IMR-90 (cell line): ENCODE data around the gene CMPK2. TPM values are rescaled to one million over a fixed set of nuclear protein-coding genes. Genes with fewer than 3 reads are reported as not detected.

Source experiments
- ATAC-seq: fragments of 200-7000 bp; cut with Tn5 transposase; 2 replicates; pipeline ENCODE4 v1.9.1; 2020; ENCODE audit warnings: low read depth, mild to moderate bottlenecking, moderate library complexity
- BruUV-seq: library from RNA; stranded (reverse); fragments of 400-500 nt; replicated peaks from 2 replicates; lab custom pipeline; 2021; lab: Mats Ljungman, UMichigan
- CTCF ChIA-PET: fragments of 300-600 bp; formaldehyde crosslinking; extraction: SDS; loops from one replicate; lab custom pipeline; 2021; ENCODE audit warnings: antibody characterized with exemption; lab: Yijun Ruan, JAX
- POLR2A ChIA-PET: fragments of 300-600 bp; sonication (Branson Sonifier 250); formaldehyde crosslinking; loops from one replicate; lab custom pipeline; 2022; ENCODE audit warnings: antibody characterized with exemption; ENCODE audit not compliant: unreplicated experiment; lab: Charles Lee
- DNase-seq: peaks from one replicate; pipeline ENCODE4 v3.0.0; 2013
- H2AFZ ChIP-seq: replicated peaks from 2 replicates; pipeline ENCODE3; 2013; ENCODE audit warnings: low read length, mild to moderate bottlenecking; ENCODE audit not compliant: poor library complexity
- H2AK5ac ChIP-seq: 2 replicates; pipeline ENCODE4 v1.6.1; 2013; ENCODE audit warnings: low read depth, low read length, inconsistent platforms
- H2AK9ac ChIP-seq: replicated peaks from 2 replicates; pipeline ENCODE3; 2013; ENCODE audit warnings: mild to moderate bottlenecking, low read depth, low read length, moderate library complexity; ENCODE audit not compliant: poor library complexity
- H2BK120ac ChIP-seq: 2 replicates; pipeline ENCODE4 v1.6.1; 2013; ENCODE audit warnings: low read depth, low read length, inconsistent platforms
- H2BK15ac ChIP-seq: 3 replicates; pipeline ENCODE4 v1.6.1; 2013; ENCODE audit warnings: low read depth, low read length, inconsistent platforms
- H2BK20ac ChIP-seq: 2 replicates; pipeline ENCODE4 v1.6.1; 2013; ENCODE audit warnings: low read depth, mild to moderate bottlenecking, inconsistent platforms, low read length, moderate library complexity
- H2BK5ac ChIP-seq: 2 replicates; pipeline ENCODE4 v1.6.1; 2013; ENCODE audit warnings: mild to moderate bottlenecking, low read depth, low read length, inconsistent platforms; ENCODE audit not compliant: poor library complexity, severe bottlenecking
- H3K14ac ChIP-seq: replicated peaks from 2 replicates; pipeline ENCODE4 v1.6.1; 2013; ENCODE audit warnings: low read depth, low read length, inconsistent platforms
- H3K18ac ChIP-seq: 2 replicates; pipeline ENCODE4 v1.6.1; 2013; ENCODE audit warnings: low read depth, low read length, control low read depth
- H3K23ac ChIP-seq: 2 replicates; pipeline ENCODE4 v1.6.1; 2013; ENCODE audit warnings: low read depth, low read length, inconsistent platforms
- H3K27ac ChIP-seq: 2 replicates; pipeline ENCODE4 v1.5.1; 2013; ENCODE audit warnings: mild to moderate bottlenecking, control low read depth, low read length; ENCODE audit not compliant: insufficient read depth
- H3K27me3 ChIP-seq: 2 replicates; pipeline ENCODE4 v1.6.1; 2013; ENCODE audit warnings: low read length; ENCODE audit not compliant: control insufficient read depth, insufficient read depth
- H3K36me3 ChIP-seq: 2 replicates; pipeline ENCODE4 v1.6.1; 2013; ENCODE audit warnings: low read length, mixed read lengths; ENCODE audit not compliant: control insufficient read depth, insufficient read depth
- H3K4ac ChIP-seq: 2 replicates; pipeline ENCODE4 v1.6.1; 2013; ENCODE audit warnings: low read depth, low read length, inconsistent platforms
- H3K4me1 ChIP-seq: 2 replicates; pipeline ENCODE4 v1.6.1; 2013; ENCODE audit warnings: low read length, mixed read lengths; ENCODE audit not compliant: control insufficient read depth, insufficient read depth
- H3K4me2 ChIP-seq: 2 replicates; pipeline ENCODE4 v1.6.1; 2013; ENCODE audit warnings: low read depth, mild to moderate bottlenecking, control low read depth, low read length, moderate library complexity
- H3K4me3 ChIP-seq: 2 replicates; pipeline ENCODE4 v1.5.1; 2013; ENCODE audit warnings: low read depth, mild to moderate bottlenecking, control low read depth, low read length, moderate library complexity; ENCODE audit not compliant: insufficient read depth
- H3K56ac ChIP-seq: 2 replicates; pipeline ENCODE4 v1.6.1; 2013; ENCODE audit warnings: low read length, inconsistent platforms; ENCODE audit not compliant: insufficient read depth; ENCODE audit errors: extremely low read depth
- H3K79me1 ChIP-seq, 2 experiments: 2 replicates each; pipeline ENCODE4 v1.6.1; 2013; ENCODE audit warnings: low read length in 2 of 2, inconsistent platforms in 1 of 2, low read depth in 1 of 2
- H3K9ac ChIP-seq: 2 replicates; pipeline ENCODE4 v1.6.1; 2013; ENCODE audit warnings: low read depth, low read length, control low read depth
- H3K9me1 ChIP-seq: 2 replicates; pipeline ENCODE4 v1.6.1; 2013; ENCODE audit warnings: low read length, inconsistent platforms; ENCODE audit not compliant: insufficient read depth
- H3K9me3 ChIP-seq: 2 replicates; pipeline ENCODE4 v1.6.1; 2013; ENCODE audit warnings: low read length; ENCODE audit not compliant: control insufficient read depth, insufficient read depth
- H4K20me1 ChIP-seq: 2 replicates; pipeline ENCODE4 v1.6.1; 2013; ENCODE audit warnings: low read length, inconsistent platforms; ENCODE audit not compliant: insufficient read depth
- H4K5ac ChIP-seq: 2 replicates; pipeline ENCODE4 v1.6.1; 2013; ENCODE audit warnings: mild to moderate bottlenecking, low read depth, low read length, control low read depth
- H4K8ac ChIP-seq, 2 experiments: 2 replicates each; pipeline ENCODE4 v1.6.1; 2013; ENCODE audit warnings: low read depth in 2 of 2, low read length in 2 of 2, control low read depth in 1 of 2, inconsistent platforms in 1 of 2
- H4K91ac ChIP-seq: 2 replicates; pipeline ENCODE4 v1.6.1; 2013; ENCODE audit warnings: low read depth, low read length, inconsistent platforms; ENCODE audit not compliant: insufficient read depth
- BHLHE40 ChIP-seq: fragments of 150-350 bp; IDR thresholded peaks from 2 replicates; pipeline ENCODE4 v1.6.1; 2016; ENCODE audit warnings: mild to moderate bottlenecking, low read depth, low read length
- CEBPB ChIP-seq: IDR thresholded peaks from 2 replicates; pipeline ENCODE4 v1.6.1; 2012; ENCODE audit warnings: low read depth, low read length, improper control_type of control experiment
- CHD1 ChIP-seq: IDR thresholded peaks from 2 replicates; pipeline ENCODE4 v1.6.1; 2012; ENCODE audit warnings: low read depth, low read length, improper control_type of control experiment
- CTCF ChIP-seq: conservative IDR thresholded peaks from 2 replicates; pipeline ENCODE4 v1.5.1; 2012; ENCODE audit warnings: mild to moderate bottlenecking, low read depth, low read length, improper control_type of control experiment
- ELK1 ChIP-seq: fragments of 150-350 bp; IDR thresholded peaks from 2 replicates; pipeline ENCODE4 v1.6.1; 2016; ENCODE audit warnings: low read depth, mild to moderate bottlenecking, low read length, moderate library complexity, borderline replicate concordance
- FOS ChIP-seq: fragments of 150-350 bp; IDR thresholded peaks from 2 replicates; pipeline ENCODE4 v1.6.1; 2016; ENCODE audit warnings: low read depth, low read length
- MAFK ChIP-seq: IDR thresholded peaks from 2 replicates; pipeline ENCODE4 v1.6.1; 2012; ENCODE audit warnings: low read depth, low read length, improper control_type of control experiment
- MAZ ChIP-seq: IDR thresholded peaks from 2 replicates; pipeline ENCODE4 v1.6.1; 2012; ENCODE audit warnings: low read depth, mild to moderate bottlenecking, low read length, improper control_type of control experiment, moderate library complexity, borderline replicate concordance
- MXI1 ChIP-seq: IDR thresholded peaks from 2 replicates; pipeline ENCODE4 v1.6.1; 2012; ENCODE audit warnings: low read depth, mild to moderate bottlenecking, low read length, moderate library complexity, borderline replicate concordance
- NFE2L2 ChIP-seq: fragments of 150-350 bp; IDR thresholded peaks from 2 replicates; pipeline ENCODE4 v1.6.1; 2016; ENCODE audit warnings: low read depth, mild to moderate bottlenecking, low read length
- POLR2A ChIP-seq: IDR thresholded peaks from 2 replicates; pipeline ENCODE4 v1.6.1; 2012; ENCODE audit warnings: mild to moderate bottlenecking, low read depth, low read length
- RAD21 ChIP-seq: IDR thresholded peaks from 2 replicates; pipeline ENCODE4 v1.6.1; 2012; ENCODE audit warnings: low read length, improper control_type of control experiment
- RCOR1 ChIP-seq: IDR thresholded peaks from 2 replicates; pipeline ENCODE4 v1.6.1; 2012; ENCODE audit warnings: mild to moderate bottlenecking, low read length, improper control_type of control experiment; ENCODE audit not compliant: insufficient replicate concordance
- RFX5 ChIP-seq: IDR thresholded peaks from 2 replicates; pipeline ENCODE4 v1.8.0; 2012; ENCODE audit warnings: low read depth, mild to moderate bottlenecking, low read length, moderate library complexity
- SMC3 ChIP-seq: fragments of 150-350 bp; IDR thresholded peaks from 2 replicates; pipeline ENCODE4 v1.6.1; 2016; ENCODE audit warnings: low read depth, mild to moderate bottlenecking, antibody characterized with exemption, low read length, moderate library complexity
- USF2 ChIP-seq: fragments of 150-350 bp; IDR thresholded peaks from 2 replicates; pipeline ENCODE4 v1.6.1; 2017; ENCODE audit warnings: mild to moderate bottlenecking, antibody characterized with exemption, low read length, low read depth
- WGBS, 2 experiments: methylation state at CpG; one replicate each; pipeline versions ENCODE4 v1.1.5 to v1.1.7; 2013; ENCODE audit warnings: missing lambda C conversion rate in 2 of 2; ENCODE audit not compliant: insufficient read length in 1 of 2; ENCODE audit errors: extremely low coverage in 2 of 2; 5-methylcytosine and 5-hydroxymethylcytosine counted together
- dilution Hi-C: fragments of 300-500 bp; cut with HindIII; formaldehyde crosslinking; loops from one replicate; pipeline ENCODE4 v1.14.3; 2018; ENCODE audit warnings: low sequenced_read_pairs; ENCODE audit not compliant: unreplicated experiment
- in situ Hi-C: fragments of 300-500 bp; cut with MboI; formaldehyde crosslinking; loops from 3 replicates; pipeline ENCODE4 v1.14.3; 2019; ENCODE audit warnings: low sequenced_read_pairs, inconsistent platforms, mixed read lengths
- intact Hi-C: fragments of 100-400 bp; cut with micrococcal nuclease; formaldehyde crosslinking; loops from 2 replicates; pipeline ENCODE4 v1.10.0; 2022
- polyA plus RNA-seq, 3 experiments: library from polyadenylated mRNA; depleted of rRNA; stranded (reverse); fragments of >200 nt; gene quantifications; 2 replicates each; pipeline ENCODE4 v1.2.3, GENCODE V29; 2012; ENCODE audit warnings: low replicate concordance in 1 of 3
- total RNA-seq: library from RNA; depleted of rRNA; stranded (reverse); fragments of >200 nt; gene quantifications from 2 replicates; pipeline ENCODE4 v1.2.3, GENCODE V29; 2012

The CMPK2 gene
- total and polyA plus RNA-seq, 2 of the 4 experiments (the other 2 are of a cell fraction): 0.03 to 0.18 TPM

GRCh38 chr2:6881516-6881915 is 15.8 kb upstream of the CMPK2 start:
- no peak overlapping the region for H2BK120ac ChIP-seq
- H3K4me2 ChIP-seq: no peak overlapping the region

More at GRCh38 chr2:6881516-6881915, 15.8 kb upstream of the CMPK2 start:
- TF ChIP-seq MAZ: no peak
- no peak for TF ChIP-seq SMC3
- no peak for TF ChIP-seq ELK1
- TF ChIP-seq MAFK: no peak
- no peak for TF ChIP-seq MXI1
- no peak for TF ChIP-seq NFE2L2
- no peak for TF ChIP-seq CEBPB
- TF ChIP-seq CTCF: no peak
- TF ChIP-seq RCOR1: no peak
- no peak for TF ChIP-seq BHLHE40
- TF ChIP-seq FOS: no peak
- TF ChIP-seq USF2: no peak
- TF ChIP-seq RAD21: no peak
- no peak for TF ChIP-seq POLR2A
- TF ChIP-seq RFX5: no peak
- TF ChIP-seq CHD1: no peak
- Histone ChIP-seq H3K18ac (no peak overlapping the region), H3K27me3 (no peaks in the 10 kb centered on the region), H2BK5ac (no peak overlapping the region), H4K20me1 (no peaks in the 10 kb centered on the region), H3K36me3 (no peaks in the 10 kb centered on the region), H4K91ac (no peak overlapping the region), H4K8ac (no peak overlapping the region), H2AK5ac (no peak overlapping the region), H3K27ac (no peak overlapping the region), H3K56ac (no peak overlapping the region), H3K79me1 (no peaks in the 10 kb centered on the region), H2AFZ (no peak overlapping the region), H3K9me3 (no peaks in the 10 kb centered on the region), H2BK15ac (no peak overlapping the region), H3K4ac (no peak overlapping the region), H3K9me1 (no peaks in the 10 kb centered on the region), H2BK20ac (no peak overlapping the region), H3K4me3 (no peak overlapping the region), H3K23ac (no peak overlapping the region), H3K9ac (no peak overlapping the region), H2AK9ac (no peak overlapping the region), H3K4me1 (no peaks in the 10 kb centered on the region), H3K14ac (no peak overlapping the region), H4K5ac (no peak overlapping the region)
- no TSS peak for BruUV-seq
- WGBS, 2 experiments: no CpG with 5 or more reads among the region's 5 CpGs
- ChIA-PET CTCF (no interaction called here), POLR2A (no interaction called here)
- ATAC-seq: no peak
- in situ Hi-C loops (no loop called here), dilution Hi-C loops (no loop called here), intact Hi-C loops (no loop called here)
- no peak for DNase-seq
